Tongue (tissue), 2 donors: ENCODE data around the gene TMEM248. TPM values are rescaled to one million over a fixed set of nuclear protein-coding genes. Genes with fewer than 3 reads are reported as not detected.
"Not testable (repeated sequence)": the region's sequence is repeated elsewhere in the genome, so short reads cannot be mapped to it uniquely, and the experiment has no call there.

ENCODE experiments used
- DNase-seq: peaks from one replicate; pipeline ENCODE4 v3.0.0-alpha.2; 2015
- total RNA-seq: library from RNA; depleted of rRNA; stranded (reverse); fragments of >200 nt; gene quantifications from one replicate; pipeline ENCODE4 v1.2.3, GENCODE V29; 2014

Gene TMEM248
- total RNA-seq, 1 donor from 2014 or later: 74.5 TPM

DNA sequence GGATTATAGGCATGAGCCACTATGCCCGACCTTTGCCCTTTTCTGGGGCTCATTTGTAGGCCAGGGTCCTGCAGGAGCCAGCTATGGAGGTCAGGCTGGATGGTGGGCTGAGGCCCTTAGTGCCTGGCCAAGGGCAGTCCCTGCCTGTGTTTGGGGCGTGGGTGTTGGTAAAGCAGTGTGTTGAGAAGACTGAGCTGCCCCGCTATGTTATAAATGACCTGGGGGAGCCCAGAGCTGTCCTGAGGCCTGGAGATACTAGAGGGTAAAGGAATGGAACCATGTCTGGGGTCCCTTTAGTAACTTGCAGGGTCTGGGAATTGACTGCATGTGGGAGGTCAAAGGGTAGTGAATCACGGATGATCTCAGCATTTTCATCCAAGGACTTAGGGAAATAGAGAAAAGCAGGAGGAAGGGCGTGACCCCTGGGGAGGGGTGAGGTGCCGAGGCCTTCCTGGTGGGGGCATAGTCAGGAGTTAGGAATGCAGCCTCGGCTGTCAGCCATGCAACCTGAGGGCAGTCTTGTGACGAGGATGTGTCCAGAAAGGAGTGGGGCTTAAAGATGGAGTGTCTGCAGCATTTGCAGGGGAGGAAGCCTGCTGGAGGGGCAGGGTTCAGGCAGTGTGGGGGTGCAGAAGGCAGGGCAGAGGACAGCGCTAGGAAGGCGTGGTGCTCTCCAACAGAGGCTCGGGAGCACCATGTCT, 31.5 kb downstream of the TMEM248 start:
- no peak for DNase-seq

GRCh38 chr7:66953044-66953427, 32.0 kb downstream of the TMEM248 start:
- DNase-seq: no peak

DNA sequence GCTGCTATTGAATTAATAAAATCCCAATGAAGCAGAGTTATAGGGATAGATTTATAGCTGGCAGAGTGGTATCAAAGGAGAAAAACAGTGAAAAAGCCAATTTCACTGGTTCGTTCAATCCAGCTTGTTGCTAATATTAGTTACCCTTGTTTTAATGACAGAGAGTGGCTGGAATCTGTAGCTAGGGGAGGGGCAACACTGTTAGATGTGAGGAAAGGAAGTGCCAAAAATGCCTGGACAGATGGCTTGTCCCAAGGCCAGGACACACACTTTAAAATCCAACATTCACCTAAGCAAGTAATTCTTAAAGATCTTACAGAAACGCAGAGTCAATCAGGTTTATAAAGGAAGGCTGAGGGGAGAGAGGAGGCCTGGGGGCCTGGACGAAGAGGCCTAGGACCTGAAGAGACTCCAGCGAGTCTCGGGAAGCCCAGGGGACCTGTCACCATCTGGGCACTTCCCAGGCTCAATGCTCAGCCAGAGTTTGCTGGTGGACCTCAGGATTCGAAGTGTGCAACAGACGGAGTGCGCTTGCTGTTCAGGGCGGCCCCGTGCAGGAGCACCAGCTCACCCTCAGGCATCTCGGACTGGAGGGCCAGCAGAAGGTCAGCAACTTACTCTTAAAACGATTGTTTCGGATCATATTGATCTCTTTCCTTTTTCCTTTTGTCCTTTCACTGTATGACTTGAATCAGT, 36.7 kb downstream of the TMEM248 start:
- no peak for DNase-seq

GRCh38 chr7:66958538-66959350, 37.7 kb downstream of the TMEM248 start:
- DNase-seq: no peak

DNA sequence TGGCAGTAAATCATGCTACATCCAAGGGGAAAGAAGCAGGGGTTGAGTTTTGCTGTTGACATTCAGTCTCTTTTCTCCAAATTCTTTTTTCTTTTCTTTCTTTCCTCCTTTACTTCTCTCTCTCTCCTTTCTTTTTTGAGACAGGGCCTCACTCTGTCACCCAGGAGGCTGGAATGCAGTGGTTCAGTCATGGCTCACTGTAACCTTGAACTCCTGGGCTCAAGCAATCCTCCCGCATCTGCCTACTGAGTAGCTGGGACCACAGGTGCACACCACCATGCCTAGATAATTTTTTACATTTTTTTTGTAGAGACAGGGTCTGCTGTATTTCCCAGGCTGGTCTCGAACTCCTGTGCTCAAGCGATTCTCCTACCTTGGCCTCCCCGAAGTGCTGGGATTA, 39.2 kb downstream of the TMEM248 start:
- DNase-seq: no peak

DNA sequence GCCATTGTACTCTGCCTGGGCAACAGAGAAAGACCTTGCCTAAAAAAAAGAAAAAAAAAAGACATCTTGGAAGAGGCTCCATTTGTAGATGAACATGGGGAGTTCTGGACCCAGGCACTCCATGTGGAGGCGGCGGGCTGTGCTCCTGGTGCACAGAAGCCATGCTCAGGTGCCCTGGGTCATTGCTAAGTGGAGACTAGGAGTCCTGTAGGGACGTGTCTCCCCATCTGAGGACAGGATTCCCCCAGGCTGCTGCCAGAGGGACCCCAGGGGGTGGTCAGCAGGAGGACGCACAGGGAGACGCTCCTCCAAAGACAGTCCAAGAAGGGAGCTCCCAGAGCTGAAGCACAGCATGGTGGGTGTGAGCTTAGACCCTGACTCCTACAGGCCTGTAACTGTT, 40.1 kb downstream of the TMEM248 start:
- DNase-seq: no peak

GRCh38 chr7:66964411-66964810, 43.4 kb downstream of the TMEM248 start:
- peak; percentile 12 for DNase-seq

DNA sequence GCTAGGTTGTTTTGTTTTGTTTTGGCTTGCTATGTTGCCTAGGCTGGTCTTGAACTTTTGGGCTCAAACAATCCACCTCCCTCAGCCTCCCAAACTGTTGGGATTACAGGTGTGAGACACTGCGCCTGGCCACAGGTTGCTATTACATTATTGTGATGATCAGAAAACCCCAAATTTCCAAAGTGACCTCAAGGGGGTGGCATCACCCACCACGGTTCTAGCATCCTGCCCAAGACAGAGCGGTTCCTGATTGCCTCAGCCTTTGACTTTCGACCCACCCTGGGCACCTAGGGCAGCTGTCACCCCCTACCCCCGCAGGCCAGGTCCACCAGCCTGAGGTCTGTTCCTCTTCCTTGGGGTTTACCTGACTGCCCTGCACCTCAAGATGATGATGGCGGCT, 46.0 kb downstream of the TMEM248 start:
- DNase-seq: no peak

DNA sequence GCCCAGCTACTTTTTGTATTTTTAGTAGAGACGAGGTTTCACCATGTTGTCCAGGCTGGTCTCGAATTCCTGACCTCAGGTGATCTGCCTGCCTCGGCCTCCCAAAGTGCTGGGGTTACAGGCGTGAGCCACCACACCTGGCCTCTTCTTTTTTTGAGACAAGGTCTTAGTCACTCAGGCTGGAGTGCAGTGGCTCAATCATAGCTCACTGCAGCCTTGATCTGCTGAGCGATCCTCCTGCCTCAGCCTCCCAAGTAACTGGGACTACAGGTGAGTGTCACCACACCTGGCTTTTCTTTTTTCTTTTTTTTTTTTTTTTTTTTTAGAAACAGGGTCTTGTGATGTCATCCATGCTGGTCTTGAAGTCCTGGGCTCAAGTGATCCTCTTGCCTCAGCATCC, 48.0 kb downstream of the TMEM248 start:
- not testable (repeated sequence) for DNase-seq

DNA sequence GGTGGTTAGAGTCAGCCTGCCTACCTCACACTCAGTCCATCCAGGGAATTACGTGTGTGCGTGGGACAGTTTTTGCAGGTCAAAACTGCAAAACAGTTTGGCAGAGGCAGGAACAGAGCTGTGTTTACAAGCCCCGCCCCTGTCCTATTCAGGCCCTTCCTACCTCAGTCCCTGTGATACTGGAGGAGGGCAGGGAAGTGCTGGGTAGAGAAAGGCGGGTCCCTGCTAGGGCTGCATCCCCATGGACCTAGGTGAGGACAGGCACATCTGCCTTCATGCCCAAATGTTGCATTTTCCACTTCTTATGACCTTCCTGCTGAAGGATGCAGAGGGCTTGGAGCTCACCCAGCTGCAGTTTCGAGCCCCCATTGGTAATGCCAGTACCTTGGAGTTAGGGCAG, 49.3 kb downstream of the TMEM248 start:
- DNase-seq: no peak

- DNase-seq: no peak
Measured at GRCh38 chr7:66974986-66975590, 54.1 kb downstream of the TMEM248 start.

DNA sequence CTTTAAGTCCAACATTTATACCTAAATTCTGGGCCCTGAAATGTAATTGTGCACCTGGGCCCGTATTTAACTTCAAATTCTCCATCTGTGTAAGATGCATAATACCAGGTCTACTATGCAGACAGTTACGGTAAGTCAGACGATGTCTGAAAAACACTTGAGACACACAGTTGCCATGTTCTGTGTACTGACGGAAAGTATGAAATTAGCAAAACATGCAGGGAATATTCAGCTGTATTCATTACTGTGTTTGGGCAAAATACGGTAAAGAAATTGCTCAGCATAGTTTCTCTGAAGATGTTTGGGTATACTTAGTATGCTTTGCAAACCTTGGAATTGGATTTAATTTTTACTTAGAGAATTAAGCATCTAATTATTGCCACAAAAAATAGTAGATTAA, 57.3 kb downstream of the TMEM248 start:
- DNase-seq: not testable (repeated sequence)

- not testable (repeated sequence) for DNase-seq
Measured at GRCh38 chr7:66979013-66979412, 58.0 kb downstream of the TMEM248 start.

GRCh38 chr7:66980336-66980735, 59.3 kb downstream of the TMEM248 start:
- not testable (repeated sequence) for DNase-seq

DNA sequence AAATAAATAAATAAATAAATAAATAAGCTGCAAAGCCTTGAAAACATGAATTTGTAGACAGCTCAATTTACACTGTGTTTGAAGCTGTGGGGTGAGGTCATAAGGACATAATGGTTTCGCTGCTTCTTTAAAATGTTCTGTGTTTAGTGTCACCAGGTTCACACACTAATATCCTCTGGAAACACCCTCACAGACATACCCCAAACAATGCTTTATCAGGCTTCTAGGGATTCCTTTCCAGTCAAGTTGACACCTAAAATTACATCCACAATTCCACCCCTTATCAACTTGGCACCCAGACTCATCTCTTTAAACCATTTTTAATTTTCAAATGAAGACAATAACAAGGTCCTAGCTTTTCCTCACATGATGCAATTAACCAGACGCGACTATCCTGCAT, 68.5 kb downstream of the TMEM248 start:
- not testable (repeated sequence) for DNase-seq

DNA sequence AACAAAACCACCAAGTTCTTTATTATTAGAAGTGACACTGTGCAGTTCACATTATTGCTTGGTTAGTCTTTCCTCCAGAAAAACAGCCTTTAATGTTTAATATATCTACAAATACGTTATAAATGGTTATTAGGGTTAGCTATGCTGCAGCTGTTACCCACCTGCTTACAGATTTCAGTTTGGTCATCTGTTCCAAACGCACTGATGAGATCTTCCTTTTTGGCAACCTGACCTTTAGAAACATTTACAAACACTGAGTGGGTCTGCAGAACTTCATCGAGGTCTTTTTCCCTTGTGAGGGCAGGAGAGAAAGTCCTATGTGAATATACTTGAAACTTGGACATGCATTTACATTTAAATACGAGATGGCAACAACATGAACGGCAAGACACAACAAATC, 73.0 kb downstream of the TMEM248 start:
- peak; percentile 62 for DNase-seq

GRCh38 chr7:66994691-66995049, 73.6 kb downstream of the TMEM248 start:
- DNase-seq: peak; percentile 87

- DNase-seq: peak; percentile 99
Measured at GRCh38 chr7:66995050-66995776, 74.2 kb downstream of the TMEM248 start, which contains the start of gene SBDS. Gene SBDS, minus strand, starts transcription at chr7:66995586. Its CDS starts 169 bp downstream, at chr7:66995417.

GRCh38 chr7:66996444-66997191, 75.6 kb downstream of the TMEM248 start, which contains the start of gene TYW1:
Gene TYW1, plus strand, starts transcription at chr7:66996833. Its CDS starts 146 bp downstream, at chr7:66996979.
- peak; percentile 99 for DNase-seq

GRCh38 chr7:67000601-67001258, 79.7 kb downstream of the TMEM248 start:
- peak; percentile 46 for DNase-seq
